GM12875 (cell line): ENCODE data around the gene DNAAF5.
A peak's percentile ranks its signal among the peaks of the same experiment; 100 is the strongest.

ENCODE experiments used
- H3K4me3 ChIP-seq: one replicate; pipeline ENCODE4 v1.5.1; 2011; ENCODE audit warnings: low read depth, low read length, control low read depth
- CTCF ChIP-seq: IDR thresholded peaks from 2 replicates; pipeline ENCODE4 v1.5.1; 2011; ENCODE audit warnings: low read depth, mild to moderate bottlenecking, control low read depth, inconsistent platforms, low read length, moderate library complexity, borderline replicate concordance; ENCODE audit not compliant: insufficient read depth

Gene DNAAF5

DNA sequence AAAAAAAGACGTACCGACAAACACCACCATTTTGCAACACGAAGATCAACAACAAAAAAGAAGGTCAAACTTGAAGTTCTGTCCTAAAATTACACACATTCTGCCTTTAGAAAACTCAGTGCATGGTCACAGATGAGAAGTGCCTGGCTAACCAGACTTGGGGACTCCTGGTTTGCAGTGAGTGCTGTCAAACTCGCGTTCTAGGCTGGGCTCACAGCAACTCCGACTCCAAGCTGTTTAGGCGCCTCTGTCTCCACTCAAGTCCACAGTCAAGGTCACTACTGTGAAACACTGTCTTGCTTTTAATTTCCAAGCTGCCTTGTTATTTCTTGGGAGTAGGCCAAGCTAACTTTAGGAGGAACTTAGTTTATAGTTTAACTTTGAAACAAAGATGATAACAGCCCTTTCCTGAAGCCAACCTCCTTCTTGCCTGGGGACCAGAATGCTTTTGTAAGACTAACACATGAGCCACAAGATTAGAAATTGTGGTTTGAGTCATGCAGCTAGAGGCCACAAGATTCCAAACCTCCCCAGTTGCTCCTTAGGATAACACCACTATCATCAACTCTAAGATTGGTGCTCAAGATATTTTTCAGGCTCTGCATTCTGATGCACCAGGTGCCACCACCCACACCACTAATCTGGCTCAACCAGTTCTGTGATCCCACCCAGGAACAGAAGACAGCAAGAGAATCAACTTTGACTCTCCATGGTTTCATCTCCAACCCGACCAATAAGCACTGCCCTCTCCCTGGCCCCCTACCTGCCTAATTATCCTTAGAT is 1.1 kb upstream of the DNAAF5 start:
- peak overlapping the region; percentile 61 for H3K4me3 ChIP-seq
- TF ChIP-seq CTCF: no peak

DNA sequence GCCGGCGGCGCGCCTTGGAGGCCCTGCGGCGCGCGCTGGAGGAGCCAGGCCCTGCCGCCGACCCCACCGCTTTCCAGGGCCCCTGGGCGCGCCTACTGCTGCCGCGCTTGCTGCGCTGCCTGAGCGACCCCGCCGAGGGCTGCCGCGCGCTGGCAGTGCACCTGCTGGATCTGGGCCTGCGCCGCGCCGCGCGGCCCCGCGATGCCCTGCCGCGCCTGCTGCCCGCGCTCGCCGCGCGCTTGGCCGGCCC is 280 bp downstream of the DNAAF5 start:
- TF ChIP-seq CTCF: no peak
- peak overlapping the region; percentile 61 for H3K4me3 ChIP-seq

DNA sequence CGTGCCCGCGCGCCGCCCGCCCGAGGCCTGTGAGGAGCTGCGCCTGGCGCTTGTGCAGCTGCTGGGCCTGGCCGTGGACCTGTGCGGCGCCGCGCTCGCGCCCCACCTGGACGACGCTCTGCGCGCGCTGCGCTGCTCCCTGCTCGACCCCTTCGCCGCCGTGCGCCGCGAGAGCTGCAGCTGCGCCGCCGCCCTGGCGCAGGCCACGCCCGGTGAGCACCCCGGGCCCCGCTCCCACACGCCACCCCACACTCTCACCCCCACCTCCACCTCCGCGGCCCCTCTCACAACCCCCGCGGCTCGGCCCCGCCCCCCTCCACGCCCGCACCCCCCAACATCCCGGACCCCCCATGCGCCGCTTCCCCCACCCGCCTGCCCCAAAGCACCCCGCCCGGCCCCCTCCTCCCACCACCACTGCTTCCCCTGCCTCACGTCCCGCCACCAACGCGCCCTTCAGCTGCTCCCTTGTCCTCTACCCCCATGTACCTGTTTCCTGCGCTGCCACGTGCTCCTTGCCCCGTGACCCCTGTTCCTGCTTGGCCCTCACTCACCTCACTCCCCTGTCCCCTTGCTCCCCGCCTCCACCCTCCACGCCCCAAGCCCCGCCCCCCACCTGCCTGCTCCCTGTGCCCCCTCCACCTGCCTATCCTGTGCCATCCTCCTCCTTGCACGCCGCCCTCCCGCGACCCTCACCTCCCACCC is 756 bp downstream of the DNAAF5 start, which contains the start of gene PRKAR1B:
Gene PRKAR1B (minus strand): TSS at position 178 of the 702 bp plus-strand sequence. CDS start 15,776 bp downstream, outside the sequence.
- TF ChIP-seq CTCF: no peak
- H3K4me3 ChIP-seq: peak within 1 kb of the TSS; percentile 61

DNA sequence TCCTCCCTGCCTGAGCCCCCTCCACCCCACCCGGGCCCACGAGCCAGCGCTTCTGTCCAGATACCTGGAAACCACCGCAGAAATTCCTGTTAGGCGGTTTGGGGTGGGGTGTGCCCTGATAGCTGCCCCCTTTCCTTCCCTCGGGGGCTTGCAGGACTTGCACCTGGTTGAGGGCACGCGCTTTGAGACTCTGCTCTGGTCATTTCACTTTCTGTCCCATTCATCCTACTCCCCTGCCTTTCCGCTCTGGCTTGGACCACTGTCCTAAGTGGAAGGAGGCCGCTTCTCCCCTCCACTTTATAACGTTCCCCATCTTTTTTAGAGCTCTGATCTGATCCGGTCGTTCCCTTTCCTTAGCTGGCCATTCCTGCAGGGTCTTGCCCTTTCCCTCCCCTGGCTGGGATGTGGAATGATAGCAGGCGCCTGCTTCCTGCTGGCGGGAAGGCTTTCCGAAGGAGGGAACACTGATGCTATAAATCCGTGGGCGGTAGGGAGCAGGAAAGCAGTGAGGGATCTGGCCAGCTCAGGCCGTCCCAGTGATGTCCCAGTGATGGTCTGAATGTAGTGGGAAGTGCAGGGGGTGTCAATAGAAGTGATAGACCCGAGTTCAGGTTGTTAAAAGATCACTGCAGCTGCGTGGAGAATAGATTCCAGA is 1.4 kb downstream of the DNAAF5 start:
- H3K4me3 ChIP-seq: peak overlapping the region; percentile 61
- TF ChIP-seq CTCF: no peak

GRCh38 chr7:728602-729001 is 2.1 kb downstream of the DNAAF5 start:
- TF ChIP-seq CTCF: no peak
- no peak overlapping the region for H3K4me3 ChIP-seq

GRCh38 chr7:729140-730000 is 2.9 kb downstream of the DNAAF5 start:
- H3K4me3 ChIP-seq: no peak overlapping the region
- no peak for TF ChIP-seq CTCF
